Right lobe of liver (tissue), 4 donors: Measurements from ENCODE around the gene UBC.

Experiments used
- CTCF ChIP-seq, 4 donors: fragments of 200-600 bp in 3 of 4; fragments of 450-650 bp in 1 of 4; IDR thresholded peaks; one replicate each; pipeline versions ENCODE4 v1.5.1 to v1.8.0; 2016 to 2022; ENCODE audit warnings: antibody characterized with exemption in 4 of 4, mild to moderate bottlenecking in 2 of 4
- POLR2A ChIP-seq: fragments of 450-650 bp; IDR thresholded peaks from one replicate; pipeline ENCODE4 v1.6.1; 2017; ENCODE audit warnings: antibody characterized with exemption, mild to moderate bottlenecking
- donor health status: DM: no; HTN: no; CAD: no.
- donor health status: DM: no; HTN: no; CAD: no.
- donor health status: DM: no; HTN: yes; CAD: no.

- TF ChIP-seq CTCF (IDR thresholded peaks at IDR 0.05) (no peak), POLR2A (no peak)
These were observed 26.7 kb upstream of the UBC start for GRCh38 chr12:124941170-124941527.
